GM21529 (cell line): Measurements from ENCODE around the gene PARK7.

ENCODE experiments used
- ATAC-seq: cut with Tn5 transposase; IDR thresholded peaks from one replicate; pipeline ENCODE4 v1.9.1; 2021; ENCODE audit not compliant: unreplicated experiment

PARK7 gene

GRCh38 chr1:8006037-8006963 lies 44.8 kb downstream of the PARK7 start:
- no peak for ATAC-seq

DNA sequence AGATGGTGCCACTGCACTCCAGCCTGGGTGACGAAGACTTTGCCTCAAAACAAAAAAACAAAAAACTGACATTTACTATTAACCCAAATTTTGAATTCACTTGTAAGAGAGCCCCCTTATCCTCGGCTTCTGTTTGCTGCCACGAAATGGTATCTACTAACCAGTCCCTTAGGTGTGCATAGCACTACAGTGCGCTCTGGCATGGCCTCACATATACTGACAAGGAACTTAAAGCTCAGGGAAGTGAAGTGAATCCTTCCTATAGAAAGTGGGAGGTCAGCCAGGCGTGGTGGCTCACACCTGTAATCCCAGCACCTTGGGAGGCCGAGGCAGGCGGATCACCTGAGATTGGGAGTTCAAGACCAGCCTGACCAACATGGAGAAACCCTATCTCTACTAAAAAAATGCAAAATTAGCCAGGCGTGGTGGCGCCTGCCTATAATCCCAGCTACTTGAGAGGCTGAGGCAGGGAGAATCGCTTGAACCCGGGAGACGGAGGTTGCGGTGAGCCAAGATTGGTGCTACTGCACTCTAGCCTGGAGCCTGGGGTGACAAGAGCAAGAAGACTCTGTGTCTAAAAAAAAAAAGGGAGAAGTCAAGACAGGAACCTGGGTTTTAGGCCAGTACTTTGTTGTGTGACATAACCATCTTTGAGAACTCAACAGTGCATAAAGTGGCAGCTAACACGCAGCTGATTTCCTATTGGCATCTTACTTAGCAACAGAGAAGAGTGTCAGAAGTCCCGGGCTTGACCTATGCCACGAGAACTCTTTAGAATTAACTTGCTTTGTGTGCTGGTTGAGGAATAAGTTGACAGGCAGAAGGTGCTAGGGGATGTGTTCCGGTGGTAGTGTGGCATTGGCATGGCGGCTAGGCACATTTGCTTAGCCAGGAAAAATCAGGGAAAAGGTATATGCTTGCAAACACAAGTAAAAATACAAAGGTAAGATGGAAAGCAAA lies 47.8 kb downstream of the PARK7 start:
- ATAC-seq, result no peak

DNA sequence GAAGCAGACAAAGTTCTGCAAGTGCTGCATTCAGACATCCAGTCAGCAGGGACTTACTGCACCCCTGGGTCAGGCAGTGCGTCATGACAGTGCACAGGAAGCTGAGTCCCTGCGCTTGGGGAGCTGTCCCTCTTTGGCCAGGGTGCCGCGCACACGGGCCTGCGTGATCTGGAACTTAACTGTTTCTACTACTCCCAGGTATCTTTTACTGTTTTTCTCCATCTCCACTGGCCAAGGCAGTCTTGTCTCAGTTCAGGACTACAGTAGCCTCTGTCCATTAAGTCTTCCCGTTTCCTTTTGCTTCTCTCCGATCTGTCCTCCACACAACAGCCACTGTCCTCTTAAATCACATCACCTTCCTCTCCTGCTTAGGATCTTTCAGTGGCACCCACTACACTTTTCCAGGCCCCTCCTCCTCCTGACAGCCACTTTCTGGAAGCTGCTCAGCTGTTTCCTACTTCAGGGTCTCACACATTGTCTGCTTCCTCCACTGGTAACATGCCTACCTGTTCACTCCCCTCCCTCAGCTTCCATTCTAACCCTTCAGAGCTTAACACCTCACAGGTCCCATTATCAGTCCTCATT lies 48.7 kb downstream of the PARK7 start:
- ATAC-seq, result no peak

GRCh38 chr1:8011016-8011415 lies 49.5 kb downstream of the PARK7 start:
- ATAC-seq, result no peak

GRCh38 chr1:8011923-8012858 lies 50.7 kb downstream of the PARK7 start:
- no peak for ATAC-seq

GRCh38 chr1:8012955-8013354 lies 51.4 kb downstream of the PARK7 start:
- ATAC-seq, result no peak

- no peak for ATAC-seq
Measured at GRCh38 chr1:8013399-8013798, 51.9 kb downstream of the PARK7 start.

- ATAC-seq, result no peak
Measured at GRCh38 chr1:8013800-8014199, 52.3 kb downstream of the PARK7 start.

DNA sequence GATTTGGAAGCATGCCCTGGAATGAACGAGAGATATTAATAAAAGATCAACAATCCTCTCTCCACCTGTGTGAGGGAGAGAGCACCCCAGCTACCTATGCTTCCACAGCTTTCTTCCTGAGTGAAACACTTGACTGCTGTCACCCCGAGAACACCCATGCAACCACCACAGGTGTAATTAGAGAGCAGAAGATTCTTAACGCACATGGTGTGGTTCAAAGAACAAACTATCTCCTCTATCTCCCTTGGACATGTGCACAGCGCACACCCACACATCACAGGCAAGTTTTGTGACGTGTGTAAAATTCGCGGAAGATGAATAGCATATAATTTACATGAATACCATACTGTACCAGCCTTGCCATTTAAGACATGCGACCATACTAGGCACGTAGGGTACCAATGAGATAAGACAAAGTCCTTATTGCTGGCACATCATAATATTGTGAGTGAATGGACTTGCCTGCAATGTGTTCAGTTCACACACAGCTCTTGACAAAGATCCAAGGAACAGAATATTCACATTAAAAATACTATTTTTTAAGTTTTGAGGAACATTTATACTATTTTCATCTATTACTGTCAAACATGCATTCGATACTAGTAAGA lies 53.0 kb downstream of the PARK7 start:
- no peak for ATAC-seq

GRCh38 chr1:8015036-8015808 lies 53.7 kb downstream of the PARK7 start:
- ATAC-seq, result no peak

DNA sequence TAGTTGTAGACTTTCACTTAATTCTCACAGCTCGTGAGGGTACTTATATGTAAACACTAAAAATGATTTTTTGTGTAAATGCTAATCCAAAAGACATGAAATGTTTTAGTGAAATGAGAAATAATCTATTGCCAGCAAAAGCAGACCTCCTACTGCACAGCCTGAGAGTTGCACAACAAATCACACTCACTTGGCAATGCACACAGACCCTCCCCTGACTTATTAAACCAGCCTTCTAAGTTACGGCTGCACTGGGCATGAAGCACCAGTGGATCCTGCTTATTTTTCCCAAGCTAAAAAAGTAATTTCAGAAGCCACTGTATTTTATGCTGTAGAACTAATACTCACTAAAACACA lies 54.3 kb downstream of the PARK7 start:
- no peak for ATAC-seq

GRCh38 chr1:8016210-8016894 lies 54.8 kb downstream of the PARK7 start:
- ATAC-seq, result no peak

- no peak for ATAC-seq
Measured at GRCh38 chr1:8016895-8017241, 55.4 kb downstream of the PARK7 start.

GRCh38 chr1:8017495-8018197 lies 56.1 kb downstream of the PARK7 start:
- no peak for ATAC-seq

GRCh38 chr1:8018492-8019228 lies 57.1 kb downstream of the PARK7 start:
- ATAC-seq, result no peak

DNA sequence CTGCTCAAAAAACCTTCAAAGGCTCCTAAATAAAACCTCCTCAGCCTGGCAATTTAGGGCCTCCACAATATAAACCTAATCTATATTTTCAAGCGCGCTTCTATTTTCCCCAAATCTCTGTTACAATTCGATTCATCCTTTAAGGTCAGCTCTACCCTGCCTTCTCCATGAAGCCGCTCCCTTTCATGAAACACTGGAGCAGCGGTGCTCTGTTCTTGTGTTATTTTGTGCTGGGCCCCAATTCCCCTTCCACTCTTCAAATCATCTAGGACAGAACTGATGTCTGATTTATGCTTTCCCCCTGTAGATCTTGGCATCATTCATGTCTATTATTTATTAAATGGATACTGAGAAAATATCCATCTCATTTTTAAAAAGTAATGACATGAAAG lies 57.7 kb downstream of the PARK7 start:
- ATAC-seq, result no peak

- ATAC-seq, result no peak
Measured at GRCh38 chr1:8020032-8020431, 58.5 kb downstream of the PARK7 start.
